ENCODE data around the gene PPP1R9B. TPM values are rescaled to one million over a fixed set of nuclear protein-coding genes. Genes with fewer than 3 reads are reported as not detected.

Gene PPP1R9B
- total RNA-seq, 1 experiment from 2014 or later = 112 TPM

- TF ChIP-seq MAX (IDR thresholded peaks at IDR 0.05) (no peak), ELF1 (IDR thresholded peaks at IDR 0.05; ENCODE audit: borderline replicate concordance, low read depth) (no peak), SRF (IDR thresholded peaks at IDR 0.05; ENCODE audit: low read depth) (no peak), JUND (IDR thresholded peaks at IDR 0.05) (no peak), POLR2A (IDR thresholded peaks at IDR 0.05; ENCODE audit: borderline replicate concordance, extremely low read depth, insufficient read depth, insufficient read length) (no peak), CTCF (IDR thresholded peaks at IDR 0.05 in 2 of 3, conservative IDR thresholded peaks at IDR 0.05 in 1 of 3; ENCODE audit: borderline replicate concordance in 1 of 3, insufficient read depth in 1 of 3, low read depth in 2 of 3, low read length in 2 of 3) (no peak), SIN3A (IDR thresholded peaks at IDR 0.05; ENCODE audit: low read depth) (no peak), ZBTB33 (IDR thresholded peaks at IDR 0.05; ENCODE audit: extremely low read depth, insufficient replicate concordance, low read length) (no peak), RAD21 (IDR thresholded peaks at IDR 0.05; ENCODE audit: low read depth) (no peak)
Measured at GRCh38 chr17:50181591-50182560, 31.4 kb upstream of the PPP1R9B start (continued).

Measured in HCT116 (cell line).